ENCODE data around the gene DCLK2.

DCLK2 gene

DNA sequence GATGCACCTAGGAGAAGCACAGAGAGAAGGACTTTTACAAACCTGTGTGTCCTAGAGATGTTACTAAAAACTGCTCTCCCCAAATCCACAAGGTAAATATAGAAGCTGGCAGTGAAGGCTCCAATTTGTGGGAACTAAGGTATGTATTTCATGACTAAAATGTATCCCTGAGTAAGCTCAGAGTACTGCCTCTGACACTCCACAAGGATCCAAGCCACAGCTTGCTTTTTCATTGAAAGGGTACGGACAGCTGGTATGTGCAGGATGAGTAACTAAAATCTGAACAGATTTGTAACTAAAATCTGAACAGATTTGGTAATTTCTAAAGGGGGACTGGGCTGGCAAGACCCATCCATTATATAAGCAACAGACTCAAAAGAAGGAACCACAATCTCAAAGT lies 187.6 kb downstream of the DCLK2 start:
- Histone ChIP-seq H3K9me3 (ENCODE audit: control insufficient read depth, insufficient read depth, low read depth, low read length) (no peaks in the 10 kb centered on the region), H3K4me1 (ENCODE audit: control insufficient read depth, insufficient read depth, low read length) (no peaks in the 10 kb centered on the region), H3K27ac (ENCODE audit: extremely low read depth, low read depth, low read length) (no peak overlapping the region), H3K4me3 (ENCODE audit: low read depth, low read length) (no peak overlapping the region), H3K36me3 (ENCODE audit: control insufficient read depth in 2 of 2, insufficient read depth in 1 of 2, low read length in 2 of 2) (peaks cover 0 to 17% of the 10 kb centered on the region in 2 experiments; a peak in 1 of 3 replicates)
- TF ChIP-seq, protein P1, sequence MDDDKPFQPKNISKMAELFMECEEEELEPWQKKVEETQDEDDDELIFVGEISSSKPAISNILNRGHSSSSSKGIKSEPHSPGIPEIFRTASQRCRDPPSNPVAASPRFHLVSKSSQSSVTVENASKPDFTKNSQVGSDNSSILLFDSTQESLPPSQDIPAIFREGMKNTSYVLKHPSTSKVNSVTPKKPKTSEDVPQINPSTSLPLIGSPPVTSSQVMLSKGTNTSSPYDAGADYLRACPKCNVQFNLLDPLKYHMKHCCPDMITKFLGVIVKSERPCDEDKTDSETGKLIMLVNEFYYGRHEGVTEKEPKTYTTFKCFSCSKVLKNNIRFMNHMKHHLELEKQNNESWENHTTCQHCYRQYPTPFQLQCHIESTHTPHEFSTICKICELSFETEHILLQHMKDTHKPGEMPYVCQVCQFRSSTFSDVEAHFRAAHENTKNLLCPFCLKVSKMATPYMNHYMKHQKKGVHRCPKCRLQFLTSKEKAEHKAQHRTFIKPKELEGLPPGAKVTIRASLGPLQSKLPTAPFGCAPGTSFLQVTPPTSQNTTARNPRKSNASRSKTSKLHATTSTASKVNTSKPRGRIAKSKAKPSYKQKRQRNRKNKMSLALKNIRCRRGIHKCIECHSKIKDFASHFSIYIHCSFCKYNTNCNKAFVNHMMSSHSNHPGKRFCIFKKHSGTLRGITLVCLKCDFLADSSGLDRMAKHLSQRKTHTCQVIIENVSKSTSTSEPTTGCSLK (tag by site-specific recombination; IDR thresholded peaks at IDR 0.05), result no peak
- TF ChIP-seq IKZF3 (tag by site-specific recombination; IDR thresholded peaks at IDR 0.05) (no peak), ZNF433 (tag by site-specific recombination; IDR thresholded peaks at IDR 0.05; ENCODE audit: low read depth) (no peak), ZSCAN16 (tag by site-specific recombination; IDR thresholded peaks at IDR 0.05) (no peak), ZNF785 (tag by site-specific recombination; IDR thresholded peaks at IDR 0.05) (no peak), ZNF629 (tag by site-specific recombination; IDR thresholded peaks at IDR 0.05) (no peak), ZNF2 (tag by site-specific recombination; IDR thresholded peaks at IDR 0.05) (no peak), ZNF311 (tag by site-specific recombination; IDR thresholded peaks at IDR 0.05; ENCODE audit: borderline replicate concordance) (no peak), ZNF335 (tag by site-specific recombination; conservative IDR thresholded peaks at IDR 0.05) (no peak)
- ChIA-PET CTCF (no interaction called here), POLR2A (no interaction called here)

DNA sequence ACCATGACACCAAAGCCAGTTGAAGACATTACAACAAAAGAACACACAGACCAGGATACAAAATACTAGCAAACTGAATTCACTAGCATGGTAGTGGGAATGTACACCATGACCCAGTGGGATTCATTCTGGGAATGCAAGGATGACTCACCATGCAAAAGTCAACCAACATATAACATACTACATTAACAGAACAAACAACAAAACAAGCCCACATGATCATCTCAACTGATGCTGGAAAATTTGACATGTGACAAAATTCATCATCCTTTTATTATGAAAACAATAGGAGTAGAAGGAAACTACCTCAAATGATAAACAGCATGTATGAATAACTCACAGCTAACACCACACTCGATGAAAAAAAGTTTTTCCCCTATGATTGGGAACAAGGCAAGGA lies 190.2 kb downstream of the DCLK2 start:
- H3K36me3 ChIP-seq (ENCODE audit: control insufficient read depth in 2 of 2, insufficient read depth in 1 of 2, low read length in 2 of 2), result peaks cover 0 to 13% of the 10 kb centered on the region in 2 experiments; a peak in 1 of 3 replicates
- CTCF ChIA-PET, result no interaction called here
- H3K27ac ChIP-seq (ENCODE audit: extremely low read depth, low read depth, low read length), result no peak overlapping the region
- no peak overlapping the region for H3K4me3 ChIP-seq (ENCODE audit: low read depth, low read length)
- no peaks in the 10 kb centered on the region for H3K9me3 ChIP-seq (ENCODE audit: control insufficient read depth, insufficient read depth, low read depth, low read length)
- POLR2A ChIA-PET, result no interaction called here
- no peak for TF ChIP-seq BCL11A (tag by site-specific recombination; IDR thresholded peaks at IDR 0.05; ENCODE audit: low read depth)
- no peak for TF ChIP-seq ZNF335 (tag by site-specific recombination; conservative IDR thresholded peaks at IDR 0.05)
- TF ChIP-seq ZNF433 (tag by site-specific recombination; IDR thresholded peaks at IDR 0.05; ENCODE audit: low read depth), result no peak
- no peak for TF ChIP-seq KLF9 (tag by site-specific recombination; IDR thresholded peaks at IDR 0.05; ENCODE audit: low read depth)
- no peak for TF ChIP-seq ZNF76 (tag by site-specific recombination; IDR thresholded peaks at IDR 0.05; ENCODE audit: borderline replicate concordance, low read depth)
- TF ChIP-seq, protein P2, sequence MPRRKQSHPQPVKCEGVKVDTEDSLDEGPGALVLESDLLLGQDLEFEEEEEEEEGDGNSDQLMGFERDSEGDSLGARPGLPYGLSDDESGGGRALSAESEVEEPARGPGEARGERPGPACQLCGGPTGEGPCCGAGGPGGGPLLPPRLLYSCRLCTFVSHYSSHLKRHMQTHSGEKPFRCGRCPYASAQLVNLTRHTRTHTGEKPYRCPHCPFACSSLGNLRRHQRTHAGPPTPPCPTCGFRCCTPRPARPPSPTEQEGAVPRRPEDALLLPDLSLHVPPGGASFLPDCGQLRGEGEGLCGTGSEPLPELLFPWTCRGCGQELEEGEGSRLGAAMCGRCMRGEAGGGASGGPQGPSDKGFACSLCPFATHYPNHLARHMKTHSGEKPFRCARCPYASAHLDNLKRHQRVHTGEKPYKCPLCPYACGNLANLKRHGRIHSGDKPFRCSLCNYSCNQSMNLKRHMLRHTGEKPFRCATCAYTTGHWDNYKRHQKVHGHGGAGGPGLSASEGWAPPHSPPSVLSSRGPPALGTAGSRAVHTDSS (tag by site-specific recombination; IDR thresholded peaks at IDR 0.05), result no peak
- no peak for TF ChIP-seq ZNF610 (tag by site-specific recombination; IDR thresholded peaks at IDR 0.05; ENCODE audit: borderline replicate concordance)
- TF ChIP-seq ZNF248 (tag by site-specific recombination; IDR thresholded peaks at IDR 0.05), result no peak
- TF ChIP-seq, protein P3, sequence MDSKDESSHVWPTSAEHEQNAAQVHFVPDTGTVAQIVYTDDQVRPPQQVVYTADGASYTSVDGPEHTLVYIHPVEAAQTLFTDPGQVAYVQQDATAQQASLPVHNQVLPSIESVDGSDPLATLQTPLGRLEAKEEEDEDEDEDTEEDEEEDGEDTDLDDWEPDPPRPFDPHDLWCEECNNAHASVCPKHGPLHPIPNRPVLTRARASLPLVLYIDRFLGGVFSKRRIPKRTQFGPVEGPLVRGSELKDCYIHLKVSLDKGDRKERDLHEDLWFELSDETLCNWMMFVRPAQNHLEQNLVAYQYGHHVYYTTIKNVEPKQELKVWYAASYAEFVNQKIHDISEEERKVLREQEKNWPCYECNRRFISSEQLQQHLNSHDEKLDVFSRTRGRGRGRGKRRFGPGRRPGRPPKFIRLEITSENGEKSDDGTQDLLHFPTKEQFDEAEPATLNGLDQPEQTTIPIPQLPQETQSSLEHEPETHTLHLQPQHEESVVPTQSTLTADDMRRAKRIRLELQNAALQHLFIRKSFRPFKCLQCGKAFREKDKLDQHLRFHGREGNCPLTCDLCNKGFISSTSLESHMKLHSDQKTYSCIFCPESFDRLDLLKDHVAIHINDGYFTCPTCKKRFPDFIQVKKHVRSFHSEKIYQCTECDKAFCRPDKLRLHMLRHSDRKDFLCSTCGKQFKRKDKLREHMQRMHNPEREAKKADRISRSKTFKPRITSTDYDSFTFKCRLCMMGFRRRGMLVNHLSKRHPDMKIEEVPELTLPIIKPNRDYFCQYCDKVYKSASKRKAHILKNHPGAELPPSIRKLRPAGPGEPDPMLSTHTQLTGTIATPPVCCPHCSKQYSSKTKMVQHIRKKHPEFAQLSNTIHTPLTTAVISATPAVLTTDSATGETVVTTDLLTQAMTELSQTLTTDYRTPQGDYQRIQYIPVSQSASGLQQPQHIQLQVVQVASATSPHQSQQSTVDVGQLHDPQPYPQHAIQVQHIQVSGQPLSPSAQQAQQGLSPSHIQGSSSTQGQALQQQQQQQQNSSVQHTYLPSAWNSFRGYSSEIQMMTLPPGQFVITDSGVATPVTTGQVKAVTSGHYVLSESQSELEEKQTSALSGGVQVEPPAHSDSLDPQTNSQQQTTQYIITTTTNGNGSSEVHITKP (tag by site-specific recombination; IDR thresholded peaks at IDR 0.05), result no peak
- no peaks in the 10 kb centered on the region for H3K4me1 ChIP-seq (ENCODE audit: control insufficient read depth, insufficient read depth, low read length)
